GM21390 (cell line): ENCODE data around the gene MAT1A.
A peak's percentile ranks its signal among the peaks of the same experiment; 100 is the strongest.
"Not testable (repeated sequence)": the region's sequence is repeated elsewhere in the genome, so short reads cannot be mapped to it uniquely, and the experiment has no call there.

Experiments used
- ATAC-seq: cut with Tn5 transposase; IDR thresholded peaks from one replicate; pipeline ENCODE4 v1.9.1; 2021; ENCODE audit not compliant: unreplicated experiment

MAT1A gene

DNA sequence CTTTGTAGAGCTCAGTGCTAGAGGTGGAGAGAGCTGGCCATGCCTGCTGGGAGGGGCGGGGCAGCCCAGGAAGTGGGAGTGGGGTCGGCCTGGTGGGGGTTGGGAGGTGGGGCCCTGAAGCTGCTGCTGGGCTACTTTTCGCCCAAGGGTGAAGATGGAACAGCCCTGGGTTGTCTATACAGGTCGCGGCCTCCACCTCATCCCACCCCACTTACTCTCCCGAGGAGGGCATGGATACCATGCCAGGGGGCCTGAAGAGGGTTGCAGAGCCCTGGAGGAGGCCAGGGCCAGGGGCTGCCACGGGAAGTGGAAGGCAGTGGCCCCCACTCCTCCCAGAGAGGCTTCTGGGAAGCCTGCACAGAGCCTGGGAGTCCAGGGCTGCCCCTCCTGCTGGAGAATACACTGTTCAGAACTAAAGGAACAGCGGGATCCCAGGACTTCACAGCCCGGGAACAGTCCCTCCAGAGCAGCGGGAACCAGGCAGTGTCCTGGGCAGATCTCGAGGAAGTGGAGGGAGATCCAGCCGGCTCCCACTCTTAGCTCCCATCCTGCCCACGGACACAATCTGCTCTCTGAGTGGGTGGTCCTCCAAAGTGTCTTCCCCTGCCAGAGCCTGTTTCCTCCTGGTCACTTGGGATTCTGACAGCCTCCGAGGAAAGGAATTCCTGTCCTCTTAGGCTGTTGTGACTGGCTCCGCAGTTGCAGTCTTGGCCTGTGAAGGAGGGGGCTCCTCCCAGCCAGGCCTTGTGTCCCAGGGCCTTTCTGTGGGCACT is 23.5 kb downstream of the MAT1A start:
- ATAC-seq = no peak

DNA sequence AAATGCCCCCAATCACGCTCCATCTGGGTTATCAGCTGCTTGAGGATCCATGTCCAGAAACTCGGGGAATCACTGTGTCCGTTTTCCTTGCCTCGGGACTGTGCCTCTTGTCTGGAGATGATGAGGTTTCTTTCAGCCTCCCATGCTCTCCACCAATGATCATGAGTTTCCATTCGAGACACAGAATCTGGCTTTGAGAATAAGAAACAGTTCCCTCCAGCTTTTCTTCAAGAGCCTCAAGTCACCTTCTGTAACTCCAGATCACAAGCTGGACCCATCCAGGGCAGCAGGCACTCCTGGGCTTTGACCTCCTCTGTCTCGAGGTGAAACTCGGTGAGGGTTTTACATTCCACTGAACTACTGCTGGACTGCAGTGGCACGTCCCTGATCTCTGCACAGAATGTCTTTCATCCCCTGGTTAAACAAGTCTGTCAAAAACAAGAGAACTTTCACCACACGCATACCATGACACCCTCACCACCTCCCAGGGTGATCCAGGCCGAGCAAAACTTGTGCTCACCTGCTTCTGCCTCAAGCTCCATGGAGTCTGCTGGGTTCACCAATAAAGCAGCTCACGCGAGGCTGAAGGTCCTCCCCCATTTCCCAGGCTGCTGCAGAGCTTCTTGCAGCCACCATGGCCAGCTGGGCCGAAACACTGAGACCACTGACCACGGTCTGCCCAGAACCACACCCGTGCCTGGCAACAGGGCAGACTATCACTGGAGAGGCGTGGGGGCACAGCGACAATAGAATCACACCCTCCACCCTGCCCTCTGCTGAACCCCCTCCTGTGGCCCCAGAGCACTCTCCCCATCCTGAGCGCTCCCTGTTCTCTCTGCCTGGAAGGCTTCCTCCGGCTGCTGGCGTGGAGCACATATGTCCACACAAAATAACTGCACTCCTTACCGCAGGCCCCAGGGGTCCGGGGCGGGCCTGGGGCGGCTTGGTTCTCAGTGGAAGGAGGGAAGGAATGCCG is 25.1 kb downstream of the MAT1A start:
- ATAC-seq = no peak

DNA sequence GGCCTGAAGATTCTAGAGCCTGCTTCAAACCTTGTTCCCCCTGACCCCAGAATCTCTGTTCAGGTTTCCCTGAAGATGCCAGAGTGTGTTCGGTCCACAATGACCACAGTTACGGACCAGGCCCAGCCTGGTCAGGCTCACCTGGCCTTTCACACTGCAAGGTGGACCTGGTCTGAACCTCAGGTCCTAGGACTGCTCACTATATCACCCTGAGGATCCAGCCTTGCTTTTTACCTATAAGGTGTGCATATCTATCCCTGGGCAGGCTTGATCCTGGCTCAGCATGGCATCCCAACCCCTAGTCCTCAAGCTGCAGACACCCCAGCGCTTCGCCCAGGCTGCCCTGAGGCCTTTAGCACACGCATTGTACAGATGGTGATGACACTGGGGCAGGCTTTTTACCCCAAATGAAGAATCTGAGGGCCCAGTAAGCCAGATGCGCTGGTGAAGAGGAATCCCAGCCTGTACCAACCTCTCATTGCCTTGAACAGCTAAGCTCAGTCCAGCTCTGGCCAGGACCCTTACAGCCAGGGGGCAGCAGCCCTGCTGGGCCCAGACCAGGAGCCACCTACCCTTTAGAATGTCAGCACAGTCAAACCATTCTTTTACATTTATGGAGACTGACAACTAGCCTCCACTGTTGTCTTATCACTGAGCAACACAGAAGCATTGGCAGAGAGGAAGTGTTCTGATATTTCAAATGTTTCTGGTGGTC is 28.0 kb downstream of the MAT1A start:
- no peak for ATAC-seq

DNA sequence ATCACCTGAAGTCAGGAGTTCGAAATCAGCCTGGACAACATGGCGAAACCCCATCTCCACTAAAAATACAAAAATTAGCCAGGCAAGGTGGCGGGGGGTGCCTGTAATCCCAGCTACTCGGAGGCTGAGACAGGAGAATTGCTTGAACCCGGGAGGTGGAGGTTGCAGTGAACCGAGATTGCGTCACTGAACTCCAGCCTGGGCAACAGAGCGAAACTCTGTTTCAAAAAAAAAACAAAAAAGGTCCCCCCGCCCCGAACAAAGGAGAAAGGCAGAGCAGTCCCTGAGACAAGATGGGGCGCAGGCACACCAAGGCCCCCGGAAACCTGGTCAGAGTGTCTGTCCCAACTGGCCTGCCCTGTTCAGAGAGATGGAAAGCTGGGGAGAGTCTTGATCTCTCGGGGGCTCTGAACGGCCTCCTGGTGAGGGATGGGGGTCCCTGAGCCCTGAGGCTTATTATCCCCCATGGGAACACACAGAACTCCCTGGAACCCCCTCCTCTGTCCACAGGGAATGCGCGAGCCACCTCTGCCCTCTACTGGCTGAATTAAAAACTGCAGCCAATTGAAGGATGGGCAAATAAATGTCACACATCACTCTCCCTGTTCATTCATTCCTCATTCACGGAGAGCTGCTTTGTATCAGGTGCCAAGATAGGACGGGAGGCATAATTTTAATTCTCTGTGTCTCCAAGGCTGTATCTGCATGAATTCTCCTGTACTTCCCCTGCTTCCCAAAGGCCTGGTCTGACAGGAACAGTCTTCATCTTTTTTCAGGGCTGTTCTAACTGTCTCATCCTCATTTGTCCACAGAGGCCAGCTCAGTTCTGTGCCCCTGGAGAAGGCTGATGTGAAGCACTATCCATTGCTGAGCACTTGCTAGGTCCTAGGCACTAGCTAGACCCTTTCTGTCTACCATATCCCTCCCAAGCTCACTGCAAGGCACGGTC is 28.9 kb downstream of the MAT1A start:
- ATAC-seq = no peak

DNA sequence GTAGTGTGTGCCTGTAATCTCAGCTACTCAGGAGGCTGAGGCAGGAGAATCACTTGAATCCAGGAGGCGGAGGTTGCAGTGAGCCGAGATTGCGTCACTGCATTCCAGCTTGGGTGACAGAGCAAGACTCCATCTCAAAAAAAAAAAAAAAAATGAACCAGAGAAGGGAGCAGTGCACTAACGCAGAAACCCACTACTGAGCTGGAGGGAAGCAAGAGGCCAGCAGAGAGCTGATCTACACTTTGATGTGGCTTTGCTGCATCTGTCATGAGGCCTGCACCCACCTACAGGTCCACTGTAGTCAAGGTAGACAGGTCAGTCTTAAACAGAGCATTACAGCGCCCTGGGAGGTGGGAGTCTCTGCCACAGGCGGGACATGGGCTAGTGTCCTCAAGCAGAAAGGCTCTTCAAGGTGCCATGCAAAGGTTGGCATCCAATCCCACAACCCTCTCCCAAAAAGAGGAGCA is 30.0 kb downstream of the MAT1A start:
- no peak for ATAC-seq

DNA sequence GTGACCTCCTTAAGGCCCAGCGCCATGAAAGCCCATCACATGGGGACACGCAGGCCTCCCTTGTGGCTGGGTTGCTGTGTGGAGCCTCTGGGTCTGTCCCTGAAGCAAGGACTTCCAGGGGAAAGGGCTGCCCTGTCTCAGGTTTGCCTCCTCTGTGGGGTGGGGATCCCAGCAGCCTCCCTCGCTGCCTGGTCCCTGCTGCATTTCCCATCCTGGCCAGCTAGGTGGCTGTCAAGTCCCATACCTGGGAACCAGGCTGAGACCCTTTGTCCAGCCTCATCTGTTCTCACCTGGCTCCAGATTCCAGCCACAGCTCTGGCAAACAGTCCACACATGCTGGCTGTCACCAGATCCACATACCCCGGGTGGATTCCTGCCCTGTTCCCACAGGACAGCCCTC is 32.7 kb downstream of the MAT1A start:
- peak; percentile 34 for ATAC-seq

DNA sequence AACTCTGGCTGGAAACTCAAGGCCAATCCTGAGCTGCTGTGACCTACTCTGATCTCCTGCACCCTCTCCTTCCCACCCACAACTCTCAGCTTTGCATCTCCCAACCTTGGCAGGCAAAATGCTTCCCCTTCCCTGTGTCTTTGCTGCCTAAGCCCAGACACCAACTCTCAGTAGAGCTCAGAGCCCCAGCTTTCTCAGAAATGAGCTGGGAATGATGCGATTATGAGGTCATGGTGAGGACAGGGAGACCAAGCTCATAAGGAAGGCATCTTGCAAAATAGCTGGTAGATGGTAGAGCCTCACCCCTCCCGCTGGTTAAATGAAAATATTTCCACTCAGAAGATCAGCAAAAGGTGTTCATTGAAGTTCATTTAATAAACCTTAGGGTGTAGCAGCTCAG is 34.7 kb downstream of the MAT1A start:
- not testable (repeated sequence) for ATAC-seq

DNA sequence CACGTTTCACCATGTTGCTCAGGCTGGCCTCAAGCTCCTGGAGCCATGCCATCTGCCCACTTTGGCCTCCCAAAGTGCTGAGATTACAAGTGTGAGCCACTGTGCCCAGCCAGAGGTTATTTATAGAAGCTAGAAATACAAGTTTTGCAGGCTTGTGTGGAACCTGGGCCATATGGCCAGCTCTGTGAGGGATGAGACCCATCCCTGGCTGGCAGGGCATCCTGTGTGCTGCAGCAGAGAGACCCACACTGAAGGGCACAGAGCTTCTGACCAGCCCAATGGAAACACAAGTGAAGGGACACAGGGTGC is 35.5 kb downstream of the MAT1A start:
- ATAC-seq = not testable (repeated sequence)

DNA sequence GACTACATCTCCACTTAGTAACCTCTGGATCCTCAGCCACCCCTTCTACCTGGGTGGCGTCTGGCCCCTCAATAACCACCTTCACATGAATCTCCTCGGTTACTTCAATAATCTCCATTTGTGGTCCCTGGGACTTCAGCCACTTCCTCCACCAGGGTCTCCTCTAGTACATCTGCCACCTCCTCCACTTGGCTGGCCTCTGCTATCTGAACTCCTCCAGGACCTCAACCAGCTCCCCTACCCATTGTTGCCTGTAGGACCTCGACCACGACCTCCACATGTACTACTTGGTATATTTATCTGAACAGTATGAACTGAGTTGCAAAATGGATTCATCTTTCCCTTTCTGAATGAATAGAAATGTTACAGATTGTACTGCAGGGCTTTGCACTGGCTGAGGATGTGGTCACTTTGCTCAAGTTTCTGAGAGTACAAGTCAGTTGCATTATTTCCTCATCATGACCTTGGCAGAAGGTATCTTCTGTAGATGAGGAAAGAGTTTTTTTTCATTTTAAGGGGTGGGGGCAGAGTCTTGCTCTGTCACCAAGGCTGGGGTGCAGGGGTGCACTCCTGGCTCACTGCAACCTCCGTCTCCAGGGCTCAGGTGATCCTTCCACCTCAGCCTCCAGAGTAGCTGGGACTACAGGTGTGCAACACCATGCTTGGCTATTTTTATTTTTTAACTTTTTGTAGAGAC is 36.0 kb downstream of the MAT1A start:
- peak; percentile 85 for ATAC-seq

DNA sequence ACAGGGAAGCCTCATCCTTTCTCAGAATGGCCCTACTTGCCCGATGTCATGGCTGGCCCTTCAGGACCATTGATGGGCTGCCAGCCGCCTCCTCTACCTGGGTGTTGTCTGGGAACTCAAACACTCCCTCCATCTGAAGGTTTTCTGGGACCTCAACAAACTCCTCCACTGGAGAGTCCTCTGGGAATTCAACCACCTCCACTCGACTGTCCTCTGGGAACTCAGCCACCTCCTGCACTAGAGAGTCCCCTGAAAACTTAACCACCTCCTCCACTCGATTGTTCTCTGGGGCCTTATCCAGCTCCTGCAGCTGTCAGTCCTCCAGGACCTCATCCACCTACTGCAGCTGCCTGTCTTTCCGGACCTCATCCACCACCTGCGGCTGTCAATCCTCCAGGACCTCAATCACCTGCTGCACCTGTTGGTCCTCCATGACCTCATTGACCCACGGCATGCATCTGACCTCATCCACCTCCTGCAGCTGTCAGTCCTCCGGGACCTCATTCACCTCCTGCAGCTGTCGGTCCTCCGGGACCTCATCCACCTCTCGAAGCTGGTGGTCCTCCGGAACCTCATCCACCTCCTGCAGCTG is 37.1 kb downstream of the MAT1A start:
- no peak for ATAC-seq

DNA sequence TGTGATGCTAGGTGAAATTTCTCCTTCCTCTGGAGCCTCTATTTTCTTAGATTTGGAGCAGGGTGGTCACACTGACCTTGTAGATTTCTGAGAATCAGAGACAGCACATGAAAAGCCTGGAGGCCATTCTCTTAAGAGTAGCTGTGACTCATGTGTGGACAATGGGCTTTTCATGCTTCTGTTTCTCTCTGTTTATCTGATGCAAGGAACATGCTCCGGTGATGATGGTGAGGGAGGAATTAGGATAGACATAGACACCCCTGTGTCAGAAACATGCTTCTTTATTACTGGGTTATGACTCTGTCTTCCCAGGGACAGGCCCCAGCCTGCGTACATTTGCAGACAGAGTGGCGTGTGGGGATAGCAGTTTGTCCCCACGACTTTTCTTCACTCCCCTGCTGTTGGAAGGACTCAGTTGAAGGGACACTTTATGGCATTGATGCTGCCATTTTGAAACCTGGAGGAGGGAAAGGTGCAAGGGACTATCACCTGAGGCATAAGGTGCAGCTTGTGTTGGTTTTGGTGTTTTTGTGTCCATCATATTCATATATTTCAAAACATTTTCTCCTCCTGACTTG is 37.7 kb downstream of the MAT1A start:
- not testable (repeated sequence) for ATAC-seq

DNA sequence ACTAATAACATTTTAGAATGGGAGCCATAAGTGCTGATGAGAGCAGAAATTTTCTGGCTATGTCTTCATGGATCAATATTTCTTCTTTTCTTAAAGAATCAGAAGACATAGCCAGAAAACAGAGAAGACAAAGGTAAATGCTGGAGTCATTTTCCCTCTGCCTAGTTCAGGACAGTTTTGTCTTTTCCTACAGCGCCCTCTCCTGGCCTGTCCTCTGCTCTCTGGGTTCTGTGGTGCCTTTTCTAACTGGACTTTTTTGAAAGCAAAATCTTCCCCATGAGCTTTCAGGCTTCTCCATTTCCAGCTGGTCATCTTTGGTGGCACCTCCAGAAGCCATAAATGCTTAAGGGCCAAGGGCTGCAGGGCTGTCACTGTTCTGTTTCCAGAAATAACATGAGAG is 39.1 kb downstream of the MAT1A start:
- ATAC-seq = not testable (repeated sequence)

DNA sequence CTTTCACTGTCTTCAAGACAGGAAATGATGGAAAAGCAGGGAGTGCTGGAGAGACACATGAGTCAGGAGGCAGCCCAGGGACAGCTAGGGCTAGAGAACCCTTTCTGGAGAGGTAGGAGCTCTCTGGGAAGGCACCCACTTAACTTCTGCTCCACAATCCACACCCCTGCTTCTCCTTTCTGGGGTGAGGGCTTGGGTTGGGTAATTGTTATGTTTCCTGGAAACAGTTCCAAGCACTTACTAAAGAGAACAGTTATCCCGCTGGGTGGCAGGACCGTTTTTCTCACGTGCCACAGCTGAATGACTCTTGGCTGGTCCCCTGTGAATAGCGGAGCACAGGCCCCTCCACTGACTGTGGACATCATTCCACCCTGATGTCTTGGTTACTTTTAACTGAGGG is 39.6 kb downstream of the MAT1A start:
- not testable (repeated sequence) for ATAC-seq

DNA sequence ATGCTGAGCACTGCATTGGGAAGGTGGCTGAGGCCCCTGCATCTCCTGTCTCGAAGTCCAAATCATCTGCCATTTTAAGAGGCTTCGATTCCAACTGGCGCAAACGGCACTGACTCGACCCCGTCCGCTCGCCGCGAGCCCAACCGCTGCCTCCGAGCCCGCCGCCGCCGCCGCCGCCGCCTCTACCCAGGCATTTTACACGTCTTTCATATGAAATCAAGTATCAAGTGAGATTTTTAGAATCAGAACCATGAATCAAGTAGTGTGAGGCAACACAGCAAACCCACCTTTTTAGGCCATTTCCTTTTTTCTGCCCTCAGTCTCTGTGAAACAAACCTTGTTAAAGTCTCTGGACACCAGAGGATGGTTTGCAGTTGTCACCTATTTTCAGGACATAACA is 41.8 kb downstream of the MAT1A start:
- ATAC-seq = not testable (repeated sequence)

DNA sequence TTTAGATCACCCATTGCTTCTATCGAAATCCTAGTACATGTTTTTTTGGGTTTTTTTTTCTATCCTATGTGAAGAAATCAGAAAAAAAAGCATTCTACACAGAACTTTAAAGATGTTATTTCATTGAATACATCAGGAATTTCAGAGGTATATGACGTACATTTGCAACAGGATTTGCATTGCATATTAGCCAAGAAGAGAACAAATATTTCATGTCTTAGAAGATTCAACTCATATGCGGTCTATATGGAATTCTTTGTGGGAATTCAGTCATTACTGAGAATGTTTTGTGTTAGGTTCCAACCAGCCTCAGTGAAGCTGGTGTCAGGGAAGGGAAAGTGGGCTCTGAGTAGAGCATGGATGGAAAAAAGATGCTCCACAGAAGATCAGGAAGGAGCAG is 45.1 kb downstream of the MAT1A start:
- ATAC-seq = not testable (repeated sequence)

DNA sequence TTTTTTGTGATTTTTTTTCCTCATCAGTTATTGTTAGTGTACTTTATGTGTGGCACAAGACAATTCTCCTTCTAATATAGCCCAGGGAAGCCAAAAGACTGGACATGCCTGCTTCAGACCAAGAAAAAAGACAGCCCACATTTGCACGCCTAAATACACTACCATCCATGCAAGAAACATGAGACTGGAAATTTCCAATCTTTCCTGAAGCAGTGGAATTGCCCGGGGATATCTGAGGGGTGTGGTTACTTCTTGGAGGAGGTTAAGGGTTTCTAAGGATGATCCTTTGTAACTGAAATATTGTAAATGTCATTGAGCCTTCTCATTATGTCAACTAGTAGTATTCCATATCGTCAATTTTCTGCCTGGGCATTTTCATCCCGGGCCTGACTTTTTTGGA is 47.1 kb downstream of the MAT1A start:
- ATAC-seq = not testable (repeated sequence)

DNA sequence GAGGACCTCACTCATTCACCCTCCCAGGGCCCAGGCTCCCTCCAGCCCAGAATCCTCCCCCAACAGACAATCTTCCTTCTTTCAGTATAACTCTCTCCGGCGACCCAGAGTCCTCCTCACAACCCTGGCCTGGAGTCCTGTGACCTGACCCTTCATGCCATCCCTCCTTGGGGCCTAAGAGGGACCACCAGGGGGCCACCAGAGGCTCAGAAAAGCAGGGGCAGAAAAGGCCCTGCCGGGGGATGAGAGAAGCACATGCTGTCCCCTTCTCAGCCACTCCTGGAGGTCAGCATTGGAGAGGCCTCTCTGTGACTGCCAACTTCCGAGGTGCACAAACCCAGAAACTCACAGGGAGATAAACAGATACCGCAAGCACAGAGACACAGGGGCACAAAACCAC is 53.0 kb downstream of the MAT1A start:
- not testable (repeated sequence) for ATAC-seq

DNA sequence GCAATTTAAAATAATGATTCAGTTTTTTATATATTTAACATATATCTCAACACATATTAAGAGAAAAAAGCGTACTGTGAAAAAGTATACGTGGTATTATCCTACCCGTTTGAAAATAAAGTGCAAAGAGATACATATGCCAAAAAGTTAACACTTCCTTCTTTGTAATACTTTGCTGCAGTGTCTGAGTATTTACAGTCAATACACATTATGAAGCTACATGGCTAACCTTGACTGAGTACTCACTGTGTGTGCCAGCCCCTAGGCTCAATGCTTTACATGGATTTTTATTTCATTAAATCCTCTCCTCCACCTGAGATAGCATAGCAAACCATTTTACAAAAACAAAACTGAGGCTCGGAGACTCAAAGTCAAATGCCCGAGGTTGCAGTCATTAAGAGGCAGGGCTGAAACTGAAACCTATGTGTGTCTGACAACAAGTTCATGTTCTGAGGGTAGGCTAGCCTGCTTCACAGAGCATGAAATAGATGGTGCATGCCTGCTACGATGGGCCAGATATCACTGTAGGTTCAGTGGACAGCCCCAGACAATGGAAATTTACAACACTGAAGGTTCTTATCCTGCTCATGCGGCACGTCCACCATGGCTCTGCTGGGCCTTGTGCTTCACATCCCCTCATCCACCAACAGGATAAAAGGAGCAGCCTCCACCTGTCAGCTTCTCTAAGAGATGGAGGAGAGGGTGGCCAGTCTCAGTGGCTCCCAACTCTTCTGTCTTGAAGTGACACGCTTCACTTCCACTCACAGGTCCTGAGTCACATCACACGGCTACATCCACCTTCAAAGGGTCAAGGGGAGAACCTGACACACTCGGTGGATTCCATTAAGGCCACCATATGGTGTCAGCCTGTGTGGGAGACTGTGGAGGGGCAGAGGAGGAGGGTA is 54.9 kb downstream of the MAT1A start:
- ATAC-seq = peak; percentile 100
